Activated CD4-positive, alpha-beta T cell treated with anti-CD3 and anti-CD28 coated beads, Interleukin-2, Interleukin-6, amounts not matched to agents 100 ng/mL and 50 ng/mL, durations not matched to agents 16 hours and 8 hours (primary cell): ENCODE measurements around the gene CHST3.

Experiments used
- DNase-seq: peaks from one replicate; pipeline ENCODE4 v3.0.0-alpha.2; 2020

CHST3 gene

DNA sequence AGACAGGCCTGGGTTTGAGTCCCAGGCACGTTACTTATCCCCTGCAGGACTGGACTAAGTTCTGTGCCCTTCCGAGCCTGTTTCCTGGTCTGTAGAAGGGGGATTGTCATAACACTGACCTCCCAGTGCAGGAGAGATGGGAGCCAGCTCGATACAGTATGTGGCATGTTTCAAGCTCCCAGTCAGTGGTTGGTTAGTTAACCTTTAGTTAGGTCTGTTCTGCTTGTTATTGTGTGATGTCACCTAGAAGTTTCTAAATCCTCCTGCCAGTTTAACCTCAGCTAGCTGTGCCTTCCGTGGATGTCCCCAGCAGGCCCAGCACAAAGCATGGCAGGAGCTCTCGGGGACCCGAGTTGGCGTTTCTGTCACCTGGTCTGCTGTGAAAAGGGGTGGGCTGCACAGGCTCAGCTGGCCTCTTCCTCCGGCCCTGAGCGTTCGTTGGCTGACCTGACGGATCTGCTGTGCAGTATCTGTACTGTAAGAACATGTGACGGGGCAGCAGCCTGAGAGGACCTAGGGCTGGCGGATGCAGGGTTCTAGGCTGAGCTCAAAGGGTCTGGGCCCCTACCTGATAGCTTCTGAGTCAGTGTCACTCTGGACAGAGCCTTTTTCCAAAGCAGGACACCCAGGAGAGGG is 71.2 kb downstream of the CHST3 start:
- no peak for DNase-seq

DNA sequence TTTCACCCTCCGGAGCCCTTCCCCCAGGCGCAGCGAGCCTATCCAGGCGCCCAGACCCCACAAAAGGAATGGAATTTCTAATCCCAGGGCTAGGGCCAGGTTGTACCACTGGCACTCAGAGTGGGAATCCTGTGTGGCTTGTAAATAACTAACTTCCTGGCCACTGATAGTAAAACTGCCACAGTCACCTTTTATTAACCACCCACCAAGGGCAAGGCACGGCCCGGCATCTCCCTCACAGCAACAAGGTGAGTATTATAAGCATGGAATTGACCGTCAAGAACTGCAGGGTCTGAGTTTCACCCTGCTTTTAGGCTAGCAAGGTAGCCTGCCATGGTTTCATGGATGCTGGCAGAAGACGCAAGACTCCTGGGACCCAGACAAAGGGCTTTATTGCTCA is 73.1 kb downstream of the CHST3 start:
- DNase-seq, result no peak

DNA sequence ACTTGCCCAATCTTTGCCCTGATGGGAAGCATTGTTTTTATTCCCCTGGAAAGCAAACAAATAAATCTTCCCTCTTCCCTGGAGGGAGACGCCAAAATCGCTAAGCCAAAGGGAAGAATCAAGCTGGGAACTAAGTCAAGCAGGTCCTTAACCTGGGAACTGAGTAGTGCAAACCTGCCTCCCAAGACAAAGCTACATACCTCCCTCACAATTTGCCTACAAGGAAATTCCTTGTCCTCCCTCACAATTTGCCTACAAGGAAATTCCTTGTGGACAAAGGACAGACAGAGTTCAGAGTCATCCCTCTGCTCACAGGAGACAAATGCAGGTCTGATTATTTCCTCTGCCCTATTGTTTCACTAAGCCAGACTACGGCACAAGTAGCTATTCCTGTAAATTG is 73.6 kb downstream of the CHST3 start:
- DNase-seq, result no peak

DNA sequence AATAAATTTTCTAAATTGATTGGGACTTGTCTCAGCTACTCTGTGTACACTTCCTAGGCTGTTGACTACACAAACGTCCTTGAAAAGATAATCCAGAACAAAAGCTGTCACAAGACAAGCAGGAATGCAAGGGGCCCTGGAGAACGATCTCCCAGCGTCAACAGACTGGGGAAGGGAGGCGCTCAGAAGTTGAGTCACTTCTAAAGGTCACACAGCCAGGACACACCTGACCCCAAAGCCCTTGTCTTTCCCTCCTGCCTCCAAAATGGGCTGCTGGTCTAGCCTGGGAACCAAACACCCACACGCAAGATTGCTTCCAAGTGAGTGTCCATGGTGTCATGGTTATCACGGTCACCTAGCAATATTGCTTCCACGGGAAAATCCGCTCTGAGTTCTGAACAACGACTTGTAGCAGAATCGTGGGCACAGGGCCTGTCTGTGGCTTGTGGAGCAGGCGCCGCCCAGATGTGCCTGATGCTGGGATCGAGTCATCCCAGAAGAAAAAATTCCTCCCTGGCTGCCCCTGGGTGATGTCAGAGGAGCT is 74.3 kb downstream of the CHST3 start:
- no peak for DNase-seq

DNA sequence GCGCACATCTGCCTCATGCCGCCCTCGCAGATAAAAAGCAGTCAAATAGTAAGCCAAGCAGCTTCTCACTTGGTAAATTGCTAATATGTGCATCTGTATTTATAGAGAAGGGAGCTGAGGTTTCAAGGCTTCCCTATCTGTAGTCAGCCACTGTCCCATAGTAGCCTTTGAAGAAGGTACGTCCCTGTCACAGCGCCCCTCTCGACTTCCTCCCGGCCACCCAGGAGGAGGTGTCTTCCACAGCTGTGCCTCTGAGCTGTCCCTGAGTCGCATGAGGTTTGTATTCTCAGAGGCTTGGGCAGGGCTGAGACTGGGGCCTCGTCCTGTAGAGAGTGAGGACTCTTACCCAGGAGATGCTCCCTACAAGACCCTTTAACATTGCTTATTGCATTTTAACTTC is 75.2 kb downstream of the CHST3 start:
- DNase-seq, result no peak

DNA sequence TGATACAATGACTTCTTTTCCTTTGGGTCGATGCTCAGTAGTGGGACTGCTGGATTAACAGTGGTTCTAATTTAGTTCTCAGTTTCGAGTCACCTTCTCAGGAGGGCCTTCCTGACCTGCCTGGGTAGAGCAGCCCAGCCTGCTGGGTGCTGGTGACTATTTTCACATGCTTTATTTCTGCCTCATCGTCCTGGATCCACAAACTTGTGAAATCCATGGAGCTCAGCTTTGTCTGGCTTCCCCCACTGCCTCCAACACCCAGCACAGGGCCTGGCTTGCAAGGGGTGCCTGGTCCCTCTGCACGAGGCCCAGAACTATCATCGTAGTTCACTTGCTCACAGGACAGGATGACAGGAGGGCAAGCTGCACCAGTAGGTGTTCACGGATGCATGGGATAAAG is 77.3 kb downstream of the CHST3 start:
- DNase-seq, result no peak

DNA sequence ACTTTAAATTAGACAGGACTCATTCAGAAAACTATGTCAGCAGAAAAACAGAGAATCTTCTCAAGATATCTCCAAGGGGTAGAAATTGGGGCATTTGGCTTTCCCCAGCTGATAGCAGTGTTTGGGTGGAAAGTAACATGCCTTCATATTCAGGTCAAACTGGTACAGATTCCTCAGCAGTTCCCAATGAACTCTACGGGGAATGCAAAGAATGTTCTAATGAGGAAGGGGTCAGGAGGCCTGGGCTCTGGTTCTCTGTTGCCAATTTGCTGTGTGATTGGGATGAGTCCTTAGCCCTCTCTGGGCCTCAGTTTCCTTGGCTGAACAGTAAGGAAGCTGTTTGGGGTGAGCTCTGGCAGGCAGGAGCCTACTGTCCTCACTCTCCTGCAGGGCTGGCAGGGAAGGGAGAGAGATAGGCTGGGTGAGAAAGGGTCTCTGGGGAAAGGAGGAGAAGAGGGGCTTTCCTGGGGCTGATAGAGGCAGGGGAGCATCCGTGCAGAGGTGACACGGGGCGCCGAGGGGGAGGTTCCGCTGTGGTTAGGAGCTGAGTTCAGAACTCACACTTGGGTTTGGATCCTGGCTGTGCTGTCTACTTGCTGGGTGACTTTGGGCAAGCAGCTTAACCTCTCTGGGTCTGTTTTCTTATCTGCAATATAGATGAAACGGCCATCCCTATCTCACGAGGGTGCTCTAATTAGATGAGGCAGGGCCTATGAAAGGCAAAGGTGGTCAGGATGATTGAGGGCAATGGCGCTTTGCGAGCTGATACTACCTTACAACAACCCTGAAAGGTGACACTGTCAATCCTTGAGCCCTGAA is 79.0 kb downstream of the CHST3 start:
- DNase-seq, result no peak

DNA sequence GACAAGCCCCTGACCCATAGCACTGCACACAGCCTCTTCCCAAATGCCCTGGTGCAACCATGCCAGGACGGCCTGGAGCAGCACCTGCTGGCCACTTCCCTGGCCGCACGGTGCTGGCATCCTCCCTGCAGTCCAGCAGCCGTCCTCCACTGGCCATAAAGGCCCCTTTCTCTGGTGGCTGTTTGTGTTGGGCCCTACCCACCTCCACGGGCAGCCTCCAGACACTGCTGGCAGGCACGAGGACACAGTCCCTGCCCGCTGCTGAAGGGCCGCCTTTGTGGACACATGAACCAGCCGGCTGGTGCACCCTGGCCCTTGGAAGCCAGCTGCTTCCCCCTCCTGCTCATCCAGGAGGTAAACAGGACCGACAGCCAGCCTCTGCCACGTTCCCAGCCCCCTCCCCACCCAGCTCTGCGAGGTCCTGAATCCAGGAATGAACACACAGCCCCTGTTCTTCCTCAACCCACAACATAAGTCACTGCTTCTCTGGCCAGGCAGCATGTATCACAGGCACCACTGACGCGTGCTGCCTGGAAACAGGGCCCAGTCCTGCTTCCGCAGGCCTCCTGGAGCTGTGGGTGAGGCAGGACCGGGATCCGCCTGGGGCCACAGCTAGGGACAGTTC is 80.3 kb downstream of the CHST3 start:
- DNase-seq, result no peak

DNA sequence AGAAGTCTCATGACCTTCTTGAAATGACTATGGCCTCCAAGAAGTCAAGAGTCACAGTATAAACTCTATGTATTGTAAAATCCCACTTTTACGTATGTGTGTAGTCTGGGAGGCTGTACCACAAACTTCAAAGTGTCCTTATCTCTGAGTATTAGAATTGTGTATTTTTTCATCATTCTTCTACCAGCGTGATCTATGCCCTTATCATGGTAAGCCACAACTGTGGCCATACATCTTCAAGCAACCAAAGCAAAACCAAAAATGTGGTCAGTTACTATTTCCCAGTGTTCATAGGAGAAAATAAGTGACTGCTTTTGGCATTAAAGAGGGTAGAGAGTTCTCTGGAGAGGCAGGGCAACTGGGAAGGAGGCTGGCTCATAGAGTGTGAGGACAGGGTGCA is 81.4 kb downstream of the CHST3 start:
- no peak for DNase-seq

DNA sequence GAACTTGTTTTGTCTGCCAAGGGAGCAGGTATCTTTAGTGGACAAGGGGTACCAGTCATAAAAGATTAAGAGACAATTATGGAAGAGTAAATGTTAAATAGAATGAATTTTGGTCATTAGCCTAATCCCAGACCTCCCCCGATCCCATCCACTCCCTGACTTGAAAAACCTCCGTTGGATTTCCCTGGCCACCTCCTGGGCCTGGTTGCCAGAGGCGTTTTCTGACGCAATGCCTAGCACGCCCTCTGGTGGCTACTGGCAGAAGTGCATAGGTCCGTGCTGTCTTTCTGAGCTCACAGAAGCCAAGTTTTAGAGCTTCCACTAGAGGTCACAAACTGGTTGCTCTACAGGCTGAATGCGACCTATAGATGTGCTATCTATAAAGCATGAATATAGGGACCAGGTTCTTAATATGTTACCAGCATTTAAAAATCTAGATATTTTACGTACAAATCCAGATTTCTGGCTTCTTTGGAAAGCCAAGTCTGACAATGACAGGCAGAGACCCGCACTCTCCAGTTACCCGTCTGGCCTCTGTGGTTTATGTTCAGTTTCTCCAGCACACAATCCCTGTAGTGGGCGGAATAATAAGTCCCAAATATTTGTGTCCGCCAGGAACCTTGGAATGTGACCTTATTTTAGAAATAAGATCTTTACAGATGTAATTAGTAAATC is 84.4 kb downstream of the CHST3 start:
- DNase-seq, result peak; percentile 92

DNA sequence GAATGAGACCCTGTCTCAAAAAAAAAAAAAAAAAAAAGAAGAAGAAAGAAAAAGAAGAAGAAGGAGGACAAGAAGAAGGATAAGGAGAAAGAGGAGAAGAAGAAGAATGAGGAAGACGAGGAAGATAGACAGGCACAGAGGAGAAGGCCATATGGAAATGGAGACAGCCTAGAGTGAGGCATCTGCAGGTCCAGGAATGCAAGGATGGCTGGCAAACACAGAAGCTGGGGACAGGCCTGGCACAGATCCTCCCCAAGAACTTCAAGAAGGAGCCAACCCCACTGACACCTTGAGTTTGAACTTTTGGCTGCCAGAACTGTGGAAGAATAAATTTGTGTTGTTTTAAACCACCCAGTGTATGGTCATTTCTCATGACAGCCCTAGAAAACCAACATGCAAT is 85.3 kb downstream of the CHST3 start:
- no peak for DNase-seq

DNA sequence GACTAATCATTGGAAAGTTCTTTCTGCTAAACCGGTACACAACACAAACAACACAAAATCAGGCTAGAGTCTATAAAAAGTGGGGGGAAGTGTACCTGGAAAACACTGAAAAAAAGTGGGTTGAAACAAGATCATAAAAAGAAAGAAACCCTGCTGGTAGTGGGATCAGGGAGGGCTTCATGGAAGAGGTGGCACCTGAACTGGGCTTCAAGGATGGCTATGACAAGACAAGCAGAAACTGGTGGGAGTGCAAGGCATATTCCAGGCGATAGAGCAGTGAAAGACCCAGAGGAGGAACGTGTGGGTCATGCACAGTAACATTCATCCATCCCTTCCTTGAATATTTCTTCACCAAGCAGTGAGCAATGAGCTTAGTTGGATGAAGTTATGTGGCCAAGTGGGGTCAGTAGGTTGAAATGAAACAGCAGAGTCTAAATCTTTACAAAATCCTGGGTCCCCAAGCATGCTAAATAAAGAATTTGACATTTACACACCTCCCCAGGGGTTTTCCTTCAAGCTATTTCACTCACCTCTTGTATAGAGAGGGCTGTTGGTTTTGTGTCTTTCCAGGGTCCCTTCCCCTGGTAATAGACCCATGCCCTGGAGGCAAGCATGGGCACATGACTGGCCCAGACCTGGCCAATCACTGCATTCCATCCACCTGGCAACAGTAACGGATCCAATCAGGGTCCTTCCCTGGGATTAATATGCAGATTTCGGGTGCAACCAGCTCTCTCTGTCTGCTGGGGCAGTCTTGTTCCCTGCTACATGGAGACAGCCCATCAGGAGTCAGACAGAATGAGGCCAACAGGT is 86.0 kb downstream of the CHST3 start:
- DNase-seq, result no peak

DNA sequence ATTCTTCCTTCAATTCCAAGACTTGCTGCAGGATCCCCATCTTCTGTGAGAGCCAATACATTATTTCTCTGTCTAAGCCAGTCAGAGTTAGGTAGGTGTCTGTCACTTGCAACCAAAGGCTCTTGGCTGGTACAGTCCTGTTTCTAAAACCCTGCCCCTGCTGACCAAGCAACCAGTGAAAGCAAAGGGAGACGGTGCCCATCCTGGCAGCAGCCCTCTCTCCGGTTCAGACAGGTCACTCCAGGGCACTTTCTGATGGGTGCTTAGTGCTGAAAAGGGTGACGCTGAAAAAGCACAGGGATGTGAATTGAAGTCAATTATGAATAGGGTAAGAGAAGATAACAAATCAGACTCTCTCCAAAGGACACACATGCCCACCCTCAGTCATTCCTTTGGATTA is 86.7 kb downstream of the CHST3 start:
- DNase-seq, result no peak

DNA sequence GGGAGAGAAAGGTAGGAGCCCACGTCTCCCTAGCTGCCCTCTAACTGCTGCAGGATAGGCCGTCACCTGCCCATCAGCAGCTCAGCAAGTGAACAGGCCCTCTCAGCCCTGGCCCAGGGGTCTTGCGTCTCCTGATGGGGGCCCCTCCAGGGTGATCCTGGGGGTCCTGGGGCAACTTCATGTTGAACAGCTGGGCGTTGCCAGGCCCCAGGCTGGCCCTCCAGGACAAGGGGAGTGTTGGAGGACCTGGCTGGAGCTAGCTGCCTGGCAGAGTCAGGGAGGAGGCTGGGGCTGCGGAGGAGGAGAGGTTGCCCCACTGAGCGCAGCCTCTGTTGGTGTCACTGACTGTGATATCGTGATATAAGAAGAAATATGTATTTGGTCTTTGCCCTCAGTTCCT is 89.5 kb downstream of the CHST3 start:
- no peak for DNase-seq

DNA sequence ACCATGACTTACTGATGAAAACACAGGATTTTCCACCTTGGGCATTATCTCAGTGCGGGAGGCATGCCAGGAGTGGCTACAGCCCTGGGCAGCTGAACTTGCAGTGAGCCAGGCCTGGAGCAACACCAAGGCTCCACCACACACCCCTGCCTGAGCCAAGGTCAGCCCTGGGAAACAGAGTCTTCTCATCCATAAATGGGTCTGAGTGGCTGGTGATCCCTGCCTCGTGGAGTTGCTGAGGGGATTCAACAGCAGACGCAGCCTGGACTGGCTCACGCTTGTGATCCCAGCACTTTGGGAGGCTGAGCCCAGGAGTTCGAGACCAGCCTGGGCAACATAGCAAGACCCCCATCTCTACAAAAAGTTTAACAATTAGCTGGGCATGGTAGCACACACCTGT is 91.9 kb downstream of the CHST3 start:
- DNase-seq, result no peak

DNA sequence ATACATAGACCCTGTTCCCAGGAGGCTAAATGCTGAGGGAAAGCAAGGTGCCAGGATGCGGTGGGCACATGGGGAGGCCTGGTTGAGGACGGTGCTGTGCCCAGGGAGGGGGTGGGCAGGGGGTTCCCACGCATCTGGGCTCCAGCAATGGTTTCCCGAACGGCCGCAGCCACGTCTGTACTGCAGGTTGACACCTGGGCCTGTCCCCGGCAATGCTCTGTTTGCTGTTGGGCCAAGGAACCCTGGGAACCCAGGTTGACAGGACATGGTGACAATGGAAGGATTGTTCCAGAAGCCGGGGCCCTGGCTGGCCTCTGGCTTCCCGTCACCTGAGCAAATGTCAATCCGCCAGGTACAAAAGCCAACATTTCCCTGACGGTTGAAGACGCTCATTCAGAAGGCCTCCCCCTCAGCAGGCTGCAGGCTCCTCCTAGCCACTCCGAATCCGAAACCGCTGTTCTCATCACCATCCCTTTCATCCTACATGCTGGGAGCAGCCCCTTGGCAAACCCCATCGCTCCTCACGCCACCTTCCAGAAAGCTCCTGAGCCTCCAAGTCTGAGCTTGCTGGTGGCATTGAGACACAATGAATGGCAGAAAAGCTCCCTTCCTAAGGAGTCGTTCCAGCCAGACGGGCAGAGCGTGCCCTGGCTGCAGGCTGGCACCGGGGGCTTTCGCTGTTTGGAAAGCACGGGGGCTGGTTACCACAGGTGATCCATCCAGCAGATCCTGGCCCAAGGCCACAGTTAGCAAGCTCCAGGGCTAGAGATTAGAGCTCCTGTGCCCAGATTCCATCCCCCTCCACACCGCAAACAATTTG is 92.9 kb downstream of the CHST3 start:
- DNase-seq, result no peak

DNA sequence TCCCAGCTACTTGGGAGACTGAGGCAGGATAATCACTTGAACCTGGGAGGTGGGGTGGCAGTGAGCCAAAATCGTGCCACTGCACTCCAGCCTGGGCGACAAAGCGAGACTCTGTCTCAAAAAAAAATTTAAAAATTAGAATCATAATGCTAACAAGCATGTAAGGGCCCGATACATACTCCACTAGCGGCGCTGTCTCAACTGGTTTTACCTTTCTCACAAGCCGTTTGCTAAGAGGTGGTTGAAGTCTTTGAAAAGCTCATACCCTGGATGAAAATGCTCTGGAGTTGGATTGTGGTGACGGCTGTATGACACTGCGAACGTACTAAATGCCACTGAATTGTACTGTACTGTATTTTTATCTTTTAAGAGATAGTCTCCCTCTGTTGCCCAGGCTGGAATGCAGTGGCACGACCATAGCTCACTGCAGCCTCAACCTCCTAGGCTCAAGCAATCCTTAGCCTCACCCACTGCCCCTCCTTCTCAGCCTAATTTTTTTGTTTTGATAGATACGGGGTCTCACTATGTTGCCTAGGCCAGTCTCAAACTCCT is 94.2 kb downstream of the CHST3 start:
- DNase-seq, result no peak

DNA sequence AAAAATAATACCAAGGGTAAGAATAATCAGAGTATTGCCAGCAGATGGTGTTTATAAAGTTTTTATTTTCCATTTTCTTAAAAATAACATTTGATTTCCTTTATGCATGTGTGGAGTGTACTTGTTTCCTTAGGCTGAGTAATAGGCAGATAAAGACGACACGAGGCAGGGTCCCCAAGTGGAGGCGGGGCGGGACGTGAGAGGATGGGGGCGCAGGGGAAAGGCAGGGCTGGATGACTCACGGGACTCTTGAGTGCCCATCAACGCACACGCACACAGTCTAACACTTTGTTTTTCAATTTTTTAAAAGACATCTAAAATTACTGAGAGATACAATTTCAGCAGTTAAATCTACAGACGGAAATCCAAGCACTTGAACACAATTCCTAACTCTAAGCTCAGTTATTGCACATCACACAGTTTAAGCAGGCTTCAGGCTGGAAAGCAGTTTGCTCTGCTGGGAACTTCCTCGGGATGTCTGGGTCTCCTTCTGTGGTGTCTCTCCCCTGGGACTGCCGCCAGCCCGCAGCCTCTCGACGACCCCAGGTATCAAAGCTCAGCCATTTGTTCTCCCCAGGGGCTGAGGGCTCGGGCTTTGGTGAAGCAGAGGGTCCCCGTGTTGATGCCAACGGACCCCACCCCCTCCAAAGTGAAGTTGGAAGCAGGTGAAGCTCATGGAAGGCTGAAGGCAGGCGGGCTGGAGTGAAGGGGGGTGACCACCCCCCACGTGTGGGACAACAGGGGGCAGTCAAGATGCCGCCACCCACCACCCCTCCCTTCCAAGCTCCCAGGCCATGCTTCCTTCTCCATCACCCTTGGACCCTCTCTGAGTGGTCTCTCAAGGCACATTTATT is 95.0 kb downstream of the CHST3 start:
- no peak for DNase-seq

DNA sequence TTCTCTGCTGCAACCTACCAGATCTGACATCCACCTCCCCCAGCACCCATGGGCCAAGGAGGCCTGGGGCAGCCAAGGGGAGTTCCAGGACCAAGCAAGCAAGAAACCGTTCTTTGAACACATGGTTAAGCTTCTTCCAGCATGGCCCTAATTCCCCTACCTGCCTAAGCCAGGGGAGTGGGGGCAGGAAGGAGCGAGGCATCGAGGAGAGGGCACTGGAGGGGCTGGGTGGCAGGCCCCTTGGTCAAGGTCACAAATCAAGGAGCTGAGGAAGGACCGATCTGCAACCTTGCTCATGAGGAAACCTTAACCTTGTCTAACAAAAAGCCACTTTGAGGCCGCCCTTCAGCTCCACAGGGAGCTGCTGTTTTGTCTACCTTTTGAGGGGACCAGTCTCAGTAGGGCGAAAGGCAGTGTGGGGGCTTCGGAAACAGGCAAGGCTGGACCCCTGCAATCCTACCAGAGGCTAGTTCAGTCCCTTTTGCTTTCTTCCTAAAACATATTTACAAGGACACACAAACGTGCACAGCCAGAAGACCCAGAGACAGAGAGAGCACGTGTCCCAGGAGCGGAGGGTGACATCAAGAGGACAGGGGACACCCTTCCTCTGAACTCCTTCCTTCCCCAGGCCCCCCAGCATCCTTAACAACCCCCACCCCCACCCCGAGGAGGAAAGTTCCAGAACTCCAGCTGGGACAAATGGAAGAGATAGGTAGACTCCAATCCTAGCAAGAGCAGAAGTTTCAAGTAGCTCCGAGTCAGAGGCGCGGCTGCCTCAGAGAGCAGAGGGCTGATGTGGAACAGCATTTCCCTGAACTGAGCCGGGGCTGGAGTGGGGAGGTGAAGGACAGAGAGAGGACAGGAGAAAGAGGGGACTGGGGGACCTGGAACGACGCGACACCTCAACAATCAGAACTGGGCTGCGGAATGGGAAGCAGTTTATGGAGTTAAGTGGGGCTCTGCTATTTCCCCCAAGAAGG is 95.9 kb downstream of the CHST3 start:
- no peak for DNase-seq
